ENCODE data around the gene POFUT2.

The POFUT2 gene

GRCh38 chr21:45249626-45250025 is 38.1 kb downstream of the POFUT2 start:
- DNase-seq (ENCODE audit: low read depth in 2 of 2), result no peak

- no peak for DNase-seq (ENCODE audit: low read depth in 2 of 2)
Measured at GRCh38 chr21:45248893-45249381, 38.8 kb downstream of the POFUT2 start.

GRCh38 chr21:45248301-45248892 is 39.3 kb downstream of the POFUT2 start:
- no peak for DNase-seq (ENCODE audit: low read depth in 2 of 2)

GRCh38 chr21:45246386-45247320 is 41.0 kb downstream of the POFUT2 start:
- no peak for DNase-seq (ENCODE audit: low read depth in 2 of 2)

GRCh38 chr21:45244799-45245340 is 42.8 kb downstream of the POFUT2 start:
- no peak for DNase-seq (ENCODE audit: low read depth in 2 of 2)

GRCh38 chr21:45243603-45244002 is 44.1 kb downstream of the POFUT2 start:
- no peak for DNase-seq (ENCODE audit: low read depth in 2 of 2)

GRCh38 chr21:45241357-45241756 is 46.3 kb downstream of the POFUT2 start:
- no peak for DNase-seq (ENCODE audit: low read depth in 2 of 2)

- no peak for DNase-seq (ENCODE audit: low read depth in 2 of 2)
Measured at GRCh38 chr21:45237401-45237800, 50.3 kb downstream of the POFUT2 start.

GRCh38 chr21:45236481-45236880 is 51.2 kb downstream of the POFUT2 start:
- no peak for DNase-seq (ENCODE audit: low read depth in 2 of 2)

- DNase-seq (ENCODE audit: low read depth in 2 of 2), result no peak
Measured at GRCh38 chr21:45235488-45235887, 52.2 kb downstream of the POFUT2 start.

- no peak for DNase-seq (ENCODE audit: low read depth in 2 of 2)
Measured at GRCh38 chr21:45234965-45235364, 52.7 kb downstream of the POFUT2 start.

- no peak for DNase-seq (ENCODE audit: low read depth in 2 of 2)
Measured at GRCh38 chr21:45234127-45234526, 53.6 kb downstream of the POFUT2 start.

GRCh38 chr21:45231705-45232104 is 56.0 kb downstream of the POFUT2 start:
- DNase-seq (ENCODE audit: low read depth in 2 of 2), result no peak

- no peak for DNase-seq (ENCODE audit: low read depth in 2 of 2)
Measured at GRCh38 chr21:45228656-45229240, 58.9 kb downstream of the POFUT2 start.

GRCh38 chr21:45228171-45228641 is 59.5 kb downstream of the POFUT2 start:
- peak; percentile 98 for DNase-seq (ENCODE audit: low read depth in 2 of 2)

- no peak for DNase-seq (ENCODE audit: low read depth in 2 of 2)
Measured at GRCh38 chr21:45227735-45228134, 60.0 kb downstream of the POFUT2 start.

GRCh38 chr21:45226540-45227326 is 61.0 kb downstream of the POFUT2 start:
- DNase-seq (ENCODE audit: low read depth in 2 of 2), result no peak

GRCh38 chr21:45225741-45226327 is 61.9 kb downstream of the POFUT2 start:
- DNase-seq (ENCODE audit: low read depth in 2 of 2), result no peak

- no peak for DNase-seq (ENCODE audit: low read depth in 2 of 2)
Measured at GRCh38 chr21:45225041-45225740, 62.5 kb downstream of the POFUT2 start.

- no peak for DNase-seq (ENCODE audit: low read depth in 2 of 2)
Measured at GRCh38 chr21:45224189-45224938, 63.3 kb downstream of the POFUT2 start.
